H1 (cell line): ENCODE data around the gene LIMA1. TPM values are rescaled to one million over a fixed set of nuclear protein-coding genes. Genes with fewer than 3 reads are reported as not detected.

ENCODE experiments used
- CTCF ChIA-PET: fragments of 300-600 bp; sonication (Branson Sonifier 250); formaldehyde crosslinking; loops from one replicate; lab custom pipeline; 2021; ENCODE audit not compliant: partially characterized antibody; lab: Charles Lee
- POLR2A ChIA-PET: fragments of 300-600 bp; sonication (Branson Sonifier 250); formaldehyde crosslinking; loops from one replicate; lab custom pipeline; 2021; ENCODE audit warnings: inconsistent platforms; ENCODE audit not compliant: partially characterized antibody; lab: Charles Lee
- DNase-seq, 2 experiments: peaks; one replicate each; pipeline versions ENCODE4 v3.0.0 to v3.0.0-alpha.2; 2010 to 2022; ENCODE audit warnings: low spot score in 2 of 2, low read depth in 1 of 2, mixed read lengths in 1 of 2
- FAIRE-seq: peaks from 2 replicates; lab custom pipeline; 2011; peaks lifted over from hg19 to GRCh38; lab: Jason Lieb, UNC
- H2AFZ ChIP-seq: 2 replicates; pipeline ENCODE4 v1.8.1; 2012; ENCODE audit warnings: low read length, inconsistent platforms
- H2AK5ac ChIP-seq: 2 replicates; pipeline ENCODE4 v1.6.1; 2013; ENCODE audit warnings: low read depth, low read length
- H2BK120ac ChIP-seq: replicated peaks from 2 replicates; pipeline ENCODE3; 2013; ENCODE audit warnings: low read depth, low read length, inconsistent platforms
- H2BK12ac ChIP-seq: 2 replicates; pipeline ENCODE4 v1.6.1; 2013; ENCODE audit warnings: low read depth, low read length
- H2BK15ac ChIP-seq: 2 replicates; pipeline ENCODE4 v1.6.1; 2013; ENCODE audit warnings: low read length
- H2BK20ac ChIP-seq: 2 replicates; pipeline ENCODE4 v1.6.1; 2013; ENCODE audit warnings: low read length
- H2BK5ac ChIP-seq: 2 replicates; pipeline ENCODE4 v1.6.1; 2013; ENCODE audit warnings: low read depth, low read length
- H3K14ac ChIP-seq: 2 replicates; pipeline ENCODE4 v1.6.1; 2013; ENCODE audit warnings: inconsistent platforms; ENCODE audit not compliant: insufficient read length
- H3K18ac ChIP-seq: 2 replicates; pipeline ENCODE4 v1.6.1; 2013; ENCODE audit warnings: low read length; ENCODE audit errors: extremely low read depth
- H3K23ac ChIP-seq: 2 replicates; pipeline ENCODE4 v1.6.1; 2013; ENCODE audit warnings: inconsistent platforms; ENCODE audit not compliant: insufficient read length
- H3K23me2 ChIP-seq: 2 replicates; pipeline ENCODE4 v1.6.1; 2013; ENCODE audit warnings: low read depth, low read length
- H3K27ac ChIP-seq: 2 replicates; pipeline ENCODE4 v1.6.1; 2011; ENCODE audit warnings: low read depth, low read length, inconsistent platforms
- H3K27me3 ChIP-seq, 4 experiments: replicated peaks in 1 of 4; 1 replicate in 1 of 4; 2 replicates in 3 of 4; pipeline versions ENCODE4 v1.6.1 to v1.8.1; 2011 to 2013; ENCODE audit warnings: low read length in 3 of 4, mild to moderate bottlenecking in 3 of 4, inconsistent platforms in 2 of 4, mixed read lengths in 2 of 4, moderate library complexity in 1 of 4; ENCODE audit not compliant: control insufficient read depth in 3 of 4, insufficient read depth in 3 of 4; ENCODE audit errors: extremely low read depth in 1 of 4
- H3K36me3 ChIP-seq, 4 experiments: 2 replicates each; pipeline versions ENCODE4 v1.6.1 to v1.8.1; 2011 to 2013; ENCODE audit warnings: mild to moderate bottlenecking in 4 of 4, low read length in 3 of 4, moderate library complexity in 2 of 4, control low read depth in 1 of 4, inconsistent platforms in 1 of 4; ENCODE audit not compliant: insufficient read depth in 4 of 4, control insufficient read depth in 2 of 4
- H3K4ac ChIP-seq: replicated peaks from 2 replicates; pipeline ENCODE3; 2013; ENCODE audit warnings: low read length, low read depth, mixed read lengths, inconsistent platforms; ENCODE audit not compliant: insufficient read length
- H3K4me1 ChIP-seq, 4 experiments: replicated peaks in 1 of 4; 1 replicate in 1 of 4; 2 replicates in 3 of 4; pipeline versions ENCODE4 v1.6.1 to v1.8.1; 2011 to 2013; ENCODE audit warnings: low read length in 3 of 4, inconsistent platforms in 2 of 4, mixed read lengths in 1 of 4; ENCODE audit not compliant: insufficient read depth in 4 of 4, control insufficient read depth in 3 of 4
- H3K4me2 ChIP-seq, 2 experiments: 2 replicates each; pipeline versions ENCODE4 v1.6.1 to v1.8.1; 2011 to 2013; ENCODE audit warnings: low read depth in 2 of 2, low read length in 2 of 2, control low read depth in 1 of 2, inconsistent platforms in 1 of 2, mild to moderate bottlenecking in 1 of 2; ENCODE audit not compliant: insufficient read depth in 1 of 2
- H3K4me3 ChIP-seq, 4 experiments: fragments of 200-600, 300-600 bp in 1 of 4; sonication (generic), shearing (Covaris generic), sonication (Bioruptor Twin) in 1 of 4; 2 replicates each; pipeline versions ENCODE4 v1.5.1 to v1.8.1; 2011 to 2016; ENCODE audit warnings: low read length in 4 of 4, low read depth in 3 of 4, control low read depth in 2 of 4, inconsistent platforms in 2 of 4, mild to moderate bottlenecking in 2 of 4, mixed read lengths in 1 of 4, moderate library complexity in 1 of 4; ENCODE audit not compliant: insufficient read depth in 2 of 4; ENCODE audit errors: extremely low read depth in 1 of 4
- H3K56ac ChIP-seq: replicated peaks from 2 replicates; pipeline ENCODE3; 2013; ENCODE audit warnings: low read depth, mild to moderate bottlenecking, mixed read lengths, low read length, inconsistent platforms; ENCODE audit not compliant: insufficient read length
- H3K79me1 ChIP-seq: 2 replicates; pipeline ENCODE4 v1.6.1; 2013; ENCODE audit warnings: low read depth, low read length, control low read depth
- H3K79me2 ChIP-seq, 2 experiments: 2 replicates each; pipeline versions ENCODE4 v1.6.1 to v1.8.1; 2012 to 2013; ENCODE audit warnings: low read length in 2 of 2, mild to moderate bottlenecking in 2 of 2, inconsistent platforms in 1 of 2; ENCODE audit not compliant: insufficient read depth in 2 of 2, control insufficient read depth in 1 of 2
- H3K9ac ChIP-seq, 4 experiments: replicated peaks in 1 of 4; 1 replicate in 1 of 4; 2 replicates in 3 of 4; pipeline versions ENCODE4 v1.6.1 to v1.8.1; 2011 to 2013; ENCODE audit warnings: low read depth in 3 of 4, low read length in 3 of 4, control low read depth in 2 of 4, mild to moderate bottlenecking in 2 of 4, moderate library complexity in 2 of 4, inconsistent platforms in 1 of 4; ENCODE audit errors: extremely low read depth in 1 of 4
- H3K9me3 ChIP-seq, 2 experiments: 2 replicates each; pipeline versions ENCODE4 v1.6.1 to v1.8.1; 2012 to 2013; ENCODE audit warnings: mild to moderate bottlenecking in 2 of 2, moderate library complexity in 2 of 2, control low read depth in 1 of 2, inconsistent platforms in 1 of 2, low read depth in 1 of 2, low read length in 1 of 2, mixed read lengths in 1 of 2; ENCODE audit not compliant: insufficient read depth in 2 of 2
- H4K20me1 ChIP-seq, 2 experiments: replicated peaks in 1 of 2; 2 replicates each; pipeline versions ENCODE3 to v1.8.1; 2011 to 2013; ENCODE audit warnings: inconsistent platforms in 2 of 2, low read length in 2 of 2, mild to moderate bottlenecking in 1 of 2; ENCODE audit not compliant: insufficient read depth in 2 of 2, control insufficient read depth in 1 of 2
- H4K5ac ChIP-seq: 2 replicates; pipeline ENCODE4 v1.6.1; 2013; ENCODE audit warnings: low read length, low read depth, mixed read lengths, inconsistent platforms; ENCODE audit not compliant: insufficient read length
- H4K8ac ChIP-seq: 2 replicates; pipeline ENCODE4 v1.8.0; 2013; ENCODE audit warnings: mild to moderate bottlenecking, moderate library complexity, low read length, inconsistent platforms; ENCODE audit not compliant: insufficient read depth; ENCODE audit errors: extremely low read depth
- H4K91ac ChIP-seq: replicated peaks from 2 replicates; pipeline ENCODE3; 2013; ENCODE audit warnings: low read length, mixed read lengths, inconsistent platforms; ENCODE audit not compliant: insufficient read length
- BACH1 ChIP-seq: IDR thresholded peaks from 2 replicates; pipeline ENCODE4 v1.6.1; 2012; ENCODE audit warnings: low read length, improper control_type of control experiment
- BRCA1 ChIP-seq: IDR thresholded peaks from 2 replicates; pipeline ENCODE4 v1.6.1; 2012; ENCODE audit warnings: low read depth, low read length, improper control_type of control experiment
- CHD1 ChIP-seq: IDR thresholded peaks from 2 replicates; pipeline ENCODE4 v1.6.1; 2012; ENCODE audit warnings: low read depth, low read length, improper control_type of control experiment
- CTBP2 ChIP-seq: IDR thresholded peaks from 2 replicates; pipeline ENCODE4 v1.7.0; 2011; ENCODE audit warnings: borderline replicate concordance, mild to moderate bottlenecking, moderate library complexity, mixed read lengths, low read length; ENCODE audit not compliant: insufficient read depth, insufficient read length
- GABPA ChIP-seq: IDR thresholded peaks from 2 replicates; pipeline ENCODE4 v1.6.1; 2011; ENCODE audit warnings: mild to moderate bottlenecking, low read length, moderate library complexity, borderline replicate concordance; ENCODE audit not compliant: insufficient read depth
- HDAC6 ChIP-seq: IDR thresholded peaks from one replicate; pipeline ENCODE4 v1.7.1; 2012; ENCODE audit warnings: low read depth, mild to moderate bottlenecking, inconsistent platforms, low read length, moderate library complexity
- KDM5A ChIP-seq: fragments of 200-600 bp; IDR thresholded peaks from 2 replicates; pipeline ENCODE4 v1.7.1; 2012; ENCODE audit warnings: mild to moderate bottlenecking, low read length, inconsistent platforms, mixed read lengths
- MAFK ChIP-seq: IDR thresholded peaks from 2 replicates; pipeline ENCODE4 v1.6.1; 2012; ENCODE audit warnings: low read depth, mild to moderate bottlenecking, improper control_type of control experiment, low read length
- POU5F1 ChIP-seq: IDR thresholded peaks from 2 replicates; pipeline ENCODE4 v1.6.1; 2011; ENCODE audit warnings: low read depth, mild to moderate bottlenecking, low read length, moderate library complexity
- SIRT6 ChIP-seq: IDR thresholded peaks from one replicate; pipeline ENCODE4 v1.7.1; 2012; ENCODE audit warnings: low read length, inconsistent platforms
- TAF1 ChIP-seq: IDR thresholded peaks from 2 replicates; pipeline ENCODE4 v1.6.1; 2011; ENCODE audit warnings: mild to moderate bottlenecking, low read depth, low read length
- TAF7 ChIP-seq: optimal IDR thresholded peaks from 2 replicates; pipeline ENCODE3; 2011; ENCODE audit warnings: low read depth, mild to moderate bottlenecking, inconsistent platforms, low read length, moderate library complexity, borderline replicate concordance
- USF2 ChIP-seq: IDR thresholded peaks from 2 replicates; pipeline ENCODE4 v1.6.1; 2011; ENCODE audit warnings: low read length, improper control_type of control experiment
- WGBS, 2 experiments: shearing (Covaris generic) in 1 of 2; methylation state at CpG; one replicate each; pipeline versions ENCODE4 v1.1.6 to v1.1.7; 2013 to 2015; ENCODE audit warnings: low lambda C conversion rate in 2 of 2, mixed read lengths in 2 of 2, inconsistent platforms in 1 of 2, low coverage in 1 of 2, missing lambda C conversion rate in 1 of 2; ENCODE audit not compliant: insufficient replicate concordance in 2 of 2, insufficient coverage in 1 of 2, insufficient read length in 1 of 2; ENCODE audit errors: extremely low coverage in 1 of 2, missing lambda C conversion rate in 1 of 2; 5-methylcytosine and 5-hydroxymethylcytosine counted together
- polyA plus RNA-seq, 7 experiments: library from polyadenylated mRNA; depleted of rRNA in 3 of 7; stranded (reverse) in 5 of 7; unstranded in 2 of 7; fragments of >200 nt in 5 of 7; fragments of 200-250 nt in 2 of 7; gene quantifications; 1 replicate in 5 of 7; 2 replicates in 1 of 7; 4 replicates in 1 of 7; pipeline versions ENCODE4 v1.2.1 to v1.2.3, GENCODE V29; 2011 to 2013; ENCODE audit warnings: missing spikeins in 2 of 7, mixed read lengths in 2 of 7
- total RNA-seq: library from RNA; stranded (reverse); fragmentation: NEBNext Ultra II Directional; extraction: Animal tissue kit (Norgen Biotek cat#: 25700); gene quantifications from 2 replicates; pipeline ENCODE4 v1.2.1, GENCODE V29; 2021

The LIMA1 gene
- total and polyA plus RNA-seq, 2 of the 8 experiments (the other 6 are each of a cell fraction or from before 2014, with no cell fraction given), result 12.7 to 47.6 TPM

- Histone ChIP-seq H4K5ac (no peak overlapping the region), H3K23ac (no peak overlapping the region), H2AK5ac (no peak overlapping the region), H2BK12ac (no peak overlapping the region), H3K23me2 (no peaks in the 10 kb centered on the region), H3K4me3 (no peak overlapping the region), H3K27ac (no peak overlapping the region), H3K79me1 (no peaks in the 10 kb centered on the region; the same call in 1 of the 2 replicates), H3K27me3 (no peaks in the 10 kb centered on the region), H3K14ac (no peak overlapping the region), H2BK120ac (no peak overlapping the region), H3K4me2 (no peak overlapping the region), H4K20me1 (peaks cover 0 to 2% of the 10 kb centered on the region in 2 experiments), H3K36me3 (no peaks in the 10 kb centered on the region), H2BK5ac (no peak overlapping the region), H4K91ac (no peak overlapping the region), H4K8ac (no peak overlapping the region), H3K9ac (no peak overlapping the region), H3K4me1 (no peaks in the 10 kb centered on the region), H3K9me3 (no peaks in the 10 kb centered on the region), H2AFZ (no peak overlapping the region), H3K4ac (no peak overlapping the region), H3K18ac (no peak overlapping the region), H3K79me2 (peaks cover 0 to 39% of the 10 kb centered on the region in 2 experiments; a peak in 2 of 4 replicates), H3K56ac (no peak overlapping the region), H2BK15ac (no peak overlapping the region), H2BK20ac (no peak overlapping the region)
- no peak for DNase-seq
- ChIA-PET POLR2A (interaction anchor here (0.5 to 1.7 kb wide), 4 partner anchors 9 to 64 kb away, joined by 3 to 6 read pairs (median 4); partner anchors contain the start of gene CERS5), CTCF (interaction anchor here (0.8 to 0.9 kb wide), 2 partner anchors 9 to 11 kb away, joined by 3 to 4 read pairs; no protein-coding TSS in a partner anchor)
- FAIRE-seq, result no peak
- WGBS, 2 experiments, result 80% methylated on average over 1 of the region's 1 CpG; no CpG with 5 or more reads in 1 of the 2 experiments
- TF ChIP-seq GABPA (no peak), BRCA1 (no peak), KDM5A (no peak), USF2 (no peak), CHD1 (no peak), HDAC6 (no peak), BACH1 (no peak), CTBP2 (no peak), SIRT6 (no peak), MAFK (no peak), TAF7 (no peak), POU5F1 (no peak), TAF1 (no peak)
Observed at GRCh38 chr12:50151047-50151687, 132.2 kb downstream of the LIMA1 start.
